SK-MEL-5 (cell line): ENCODE data around the gene EPSTI1. TPM values are rescaled to one million over a fixed set of nuclear protein-coding genes. Genes with fewer than 3 reads are reported as not detected.

Experiments used
- DNase-seq: peaks from one replicate; pipeline ENCODE4 v3.0.0-alpha.2; 2016; ENCODE audit warnings: low read depth, low spot score
- in situ Hi-C: cut with HindIII; loops from 2 replicates; pipeline ENCODE4 v1.10.0; 2016; ENCODE audit warnings: low sequenced_read_pairs, high pct_unique_total_duplicates, low pct_unique_long_range_greater_than_20kb
- total RNA-seq: library from RNA; depleted of rRNA; stranded (reverse); fragments of >200 nt; shearing (Covaris generic); gene quantifications from 2 replicates; pipeline ENCODE4 v1.2.3, GENCODE V29; 2014

Gene EPSTI1
- total RNA-seq, 1 experiment from 2014 or later, result not detected

- in situ Hi-C loops, result no loop called here
- no peak for DNase-seq
These were observed 7.3 kb downstream of the EPSTI1 start for GRCh38 chr13:42984691-42985090.

- in situ Hi-C loops, result no loop called here
These were observed 8.0 kb downstream of the EPSTI1 start for GRCh38 chr13:42984026-42984425.

GRCh38 chr13:42981853-42982252 lies 10.2 kb downstream of the EPSTI1 start:
- DNase-seq, result no peak

More at GRCh38 chr13:42984026-42984425, 8.0 kb downstream of the EPSTI1 start:
- no peak for DNase-seq

GRCh38 chr13:42981317-42981716 lies 10.7 kb downstream of the EPSTI1 start:
- in situ Hi-C loops, result no loop called here
- DNase-seq, result no peak

More at GRCh38 chr13:42981853-42982252, 10.2 kb downstream of the EPSTI1 start:
- in situ Hi-C loops, result no loop called here

- DNase-seq, result no peak
- in situ Hi-C loops, result no loop called here
These were observed 14.8 kb downstream of the EPSTI1 start for GRCh38 chr13:42977219-42977659.

- no peak for DNase-seq
- in situ Hi-C loops, result no loop called here
These were observed 16.0 kb downstream of the EPSTI1 start for GRCh38 chr13:42976066-42976465.

GRCh38 chr13:42973581-42973980 lies 18.5 kb downstream of the EPSTI1 start:
- in situ Hi-C loops, result no loop called here
- DNase-seq, result no peak

- in situ Hi-C loops, result no loop called here
- no peak for DNase-seq
These were observed 20.2 kb downstream of the EPSTI1 start for GRCh38 chr13:42971691-42972347.

- in situ Hi-C loops, result no loop called here
These were observed 21.0 kb downstream of the EPSTI1 start for GRCh38 chr13:42970824-42971690.

GRCh38 chr13:42969565-42970172 lies 22.4 kb downstream of the EPSTI1 start:
- DNase-seq, result peak; percentile 82
- in situ Hi-C loops, result no loop called here

More at GRCh38 chr13:42970824-42971690, 21.0 kb downstream of the EPSTI1 start:
- DNase-seq, result peak; percentile 75

GRCh38 chr13:42968906-42969305 lies 23.1 kb downstream of the EPSTI1 start:
- DNase-seq, result no peak
- in situ Hi-C loops, result no loop called here

GRCh38 chr13:42967660-42968059 lies 24.4 kb downstream of the EPSTI1 start:
- DNase-seq, result no peak

GRCh38 chr13:42965281-42965680 lies 26.8 kb downstream of the EPSTI1 start:
- no peak for DNase-seq
- in situ Hi-C loops, result no loop called here

More at GRCh38 chr13:42967660-42968059, 24.4 kb downstream of the EPSTI1 start:
- in situ Hi-C loops, result no loop called here

- DNase-seq, result no peak
- in situ Hi-C loops, result no loop called here
These were observed 27.3 kb downstream of the EPSTI1 start for GRCh38 chr13:42964761-42965161.

- DNase-seq, result no peak
- in situ Hi-C loops, result no loop called here
These were observed 32.4 kb downstream of the EPSTI1 start for GRCh38 chr13:42959615-42960014.

- in situ Hi-C loops, result no loop called here
- DNase-seq, result no peak
These were observed 34.2 kb downstream of the EPSTI1 start for GRCh38 chr13:42957881-42958280.

GRCh38 chr13:42950181-42950580 lies 41.9 kb downstream of the EPSTI1 start:
- DNase-seq, result no peak
- in situ Hi-C loops, result no loop called here

GRCh38 chr13:42947925-42948324 lies 44.1 kb downstream of the EPSTI1 start:
- in situ Hi-C loops, result no loop called here
- DNase-seq, result no peak
